HG02642 (cell line): Measurements from ENCODE around the gene SNRPN.
"Not testable (repeated sequence)": the region's sequence is repeated elsewhere in the genome, so short reads cannot be mapped to it uniquely, and the experiment has no call there.

Experiments
- ATAC-seq: cut with Tn5 transposase; IDR thresholded peaks from one replicate; pipeline ENCODE4 v1.9.1; 2021; ENCODE audit warnings: mild to moderate bottlenecking; ENCODE audit not compliant: unreplicated experiment, poor library complexity

Gene SNRPN

DNA sequence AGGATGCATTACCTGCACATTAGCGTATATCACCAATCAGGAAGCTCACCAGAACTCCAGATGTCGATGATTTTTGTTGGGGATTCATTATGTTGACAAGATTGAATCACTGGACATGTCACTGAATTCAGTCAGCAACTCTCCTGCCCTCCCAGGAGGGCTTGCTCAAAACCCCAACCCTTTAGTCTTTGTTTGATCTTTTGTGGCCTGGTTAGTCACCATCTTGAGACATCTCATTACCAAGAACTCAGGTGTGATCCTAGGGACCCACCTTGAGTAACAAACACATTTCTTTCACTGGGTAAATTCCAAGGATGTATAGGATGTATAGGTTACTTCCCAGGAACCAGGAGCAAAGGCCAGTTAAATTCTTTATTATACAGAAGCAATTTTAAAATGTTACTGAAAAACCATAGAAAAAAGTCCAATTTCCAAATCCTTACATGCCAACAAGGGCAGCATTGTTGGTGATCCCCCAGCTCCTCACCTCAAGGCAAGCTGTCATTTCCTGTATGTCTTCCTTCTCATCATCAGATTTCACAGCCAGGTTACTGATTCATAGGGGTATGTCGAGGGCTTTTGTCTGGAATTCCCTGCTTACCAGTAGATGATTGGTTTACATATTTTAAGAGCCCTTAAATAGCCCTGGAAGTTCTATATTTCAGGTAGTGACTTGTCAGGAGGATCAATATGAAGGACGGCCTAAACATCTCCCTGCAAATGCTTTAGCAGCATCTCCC lies 11.7 kb downstream of the SNRPN start:
- no peak for ATAC-seq

DNA sequence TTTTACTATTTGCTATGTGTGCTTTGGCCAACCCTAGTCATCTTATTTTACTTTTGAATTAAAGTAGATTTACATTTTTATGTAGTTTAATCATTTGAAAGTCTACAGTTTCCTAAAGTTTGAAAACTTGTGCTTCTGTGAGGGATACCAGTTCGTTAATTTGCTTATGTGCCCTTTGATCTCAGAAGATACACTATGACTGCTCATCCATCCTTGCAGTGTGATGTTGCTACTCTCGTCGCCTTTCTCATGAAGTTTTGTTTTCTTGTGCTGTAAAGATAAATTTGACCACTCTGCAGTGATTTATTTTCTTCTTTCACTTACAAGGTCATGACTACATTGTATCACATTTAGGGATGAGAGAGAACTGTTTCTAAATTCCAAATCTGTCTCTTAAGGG lies 16.3 kb downstream of the SNRPN start:
- no peak for ATAC-seq

DNA sequence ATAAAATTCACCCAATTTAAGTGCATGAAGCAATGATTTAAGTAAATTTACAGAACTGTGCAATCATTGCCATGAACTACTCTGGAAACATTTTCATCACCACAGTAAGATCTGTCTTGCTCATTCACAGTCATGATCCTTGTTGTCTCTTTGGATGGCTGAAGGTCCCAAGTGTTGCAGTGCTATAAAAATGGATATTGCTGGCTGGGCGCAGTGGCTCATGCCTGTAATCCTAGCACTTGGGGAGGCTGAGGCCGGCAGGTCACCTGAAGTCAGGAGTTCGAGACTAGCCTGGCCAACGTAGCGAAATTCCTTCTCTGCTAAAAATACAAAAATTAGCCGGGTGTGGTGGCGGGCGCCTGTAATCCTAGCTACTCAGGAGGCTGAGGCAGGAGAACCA lies 17.0 kb downstream of the SNRPN start:
- no peak for ATAC-seq

DNA sequence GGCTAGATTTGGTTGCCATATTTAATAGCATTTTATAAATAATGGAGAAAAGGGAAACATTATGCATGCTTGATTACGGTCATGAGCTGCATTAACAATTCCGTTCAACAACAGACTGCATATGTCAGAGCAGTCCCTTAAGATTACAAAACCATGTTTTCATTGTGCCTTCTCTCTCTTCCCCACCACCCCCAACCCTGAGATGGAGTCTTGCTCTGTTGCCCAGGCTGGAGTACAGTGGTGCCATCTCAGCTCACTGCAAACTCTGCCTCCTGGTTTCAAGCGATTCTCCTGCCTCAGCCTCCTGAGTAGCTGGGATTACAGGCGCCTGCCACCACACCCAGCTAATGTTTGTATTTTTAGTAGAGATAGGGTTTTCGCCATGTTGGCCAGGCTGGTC lies 17.9 kb downstream of the SNRPN start:
- not testable (repeated sequence) for ATAC-seq

DNA sequence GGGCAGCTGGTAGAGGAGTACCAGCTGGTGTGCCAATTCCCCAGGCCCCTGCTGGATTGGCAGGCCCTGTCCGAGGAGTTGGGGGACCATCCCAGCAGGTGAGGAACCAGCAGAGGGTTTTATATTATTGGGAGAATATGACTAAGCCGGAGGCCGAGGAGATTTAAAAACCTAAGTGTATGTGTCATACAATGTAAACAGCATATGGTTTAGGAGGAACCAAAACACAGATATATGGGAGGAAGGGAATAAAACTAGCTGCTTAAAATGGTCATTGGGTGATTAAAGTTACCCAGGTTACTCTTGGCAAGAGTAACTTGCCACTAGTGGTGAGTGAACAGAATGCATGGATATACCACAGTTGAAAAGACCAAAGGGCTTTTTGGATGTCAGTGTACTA lies 22.1 kb downstream of the SNRPN start:
- no peak for ATAC-seq

DNA sequence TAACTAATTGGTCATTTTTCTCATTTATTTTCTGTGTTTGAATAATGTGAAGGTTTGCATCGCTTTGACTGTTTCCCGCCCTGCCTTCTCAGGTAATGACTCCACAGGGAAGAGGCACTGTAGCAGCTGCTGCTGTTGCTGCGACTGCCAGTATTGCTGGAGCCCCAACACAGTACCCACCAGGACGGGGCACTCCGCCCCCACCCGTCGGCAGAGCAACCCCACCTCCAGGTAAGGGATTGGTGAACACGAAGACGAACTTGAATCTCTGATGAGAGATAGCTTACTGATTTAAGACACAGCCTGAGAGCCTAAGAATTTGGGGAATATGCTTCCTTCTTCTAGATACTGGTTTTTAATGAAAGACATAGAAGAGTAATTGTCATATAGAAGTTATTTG lies 22.9 kb downstream of the SNRPN start:
- ATAC-seq, result no peak

DNA sequence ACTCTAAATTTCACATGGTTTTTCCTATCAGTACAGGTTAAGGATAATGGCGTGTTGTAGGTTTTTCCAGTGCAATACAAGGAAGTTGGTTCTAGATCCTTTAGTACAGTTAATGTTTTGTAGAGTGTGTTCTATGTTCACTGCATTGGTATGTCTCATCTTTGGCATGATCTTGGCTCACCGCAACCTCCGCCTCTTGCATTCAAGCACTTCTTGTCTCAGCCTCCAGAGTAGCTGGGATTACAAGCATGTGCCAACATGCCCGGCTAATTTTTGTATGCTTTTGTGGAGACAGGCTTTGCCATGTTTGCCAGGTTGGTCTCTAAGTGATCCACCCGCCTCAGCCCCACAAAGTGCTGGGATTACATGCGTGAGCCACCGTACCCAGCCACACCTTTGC lies 30.4 kb downstream of the SNRPN start:
- ATAC-seq, result no peak

DNA sequence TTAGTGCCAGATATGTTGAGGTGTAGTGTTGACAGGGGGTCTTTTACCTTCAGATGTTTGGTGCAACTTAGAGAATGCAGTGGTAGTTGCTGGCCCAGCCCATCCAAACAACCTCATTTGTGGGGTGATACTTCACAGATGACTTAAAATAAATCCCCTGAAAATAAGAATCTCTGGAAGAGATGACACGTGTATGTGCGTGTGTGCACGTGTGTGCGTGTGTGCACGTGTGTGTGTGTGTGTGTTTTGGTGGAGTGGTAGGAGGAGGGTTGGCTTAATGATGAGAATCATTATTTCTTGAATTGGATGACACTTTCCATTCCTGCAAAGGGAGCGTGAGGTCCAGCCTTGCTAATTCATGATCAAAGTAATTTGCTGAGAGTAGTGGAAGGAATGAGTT lies 31.9 kb downstream of the SNRPN start:
- ATAC-seq, result no peak

DNA sequence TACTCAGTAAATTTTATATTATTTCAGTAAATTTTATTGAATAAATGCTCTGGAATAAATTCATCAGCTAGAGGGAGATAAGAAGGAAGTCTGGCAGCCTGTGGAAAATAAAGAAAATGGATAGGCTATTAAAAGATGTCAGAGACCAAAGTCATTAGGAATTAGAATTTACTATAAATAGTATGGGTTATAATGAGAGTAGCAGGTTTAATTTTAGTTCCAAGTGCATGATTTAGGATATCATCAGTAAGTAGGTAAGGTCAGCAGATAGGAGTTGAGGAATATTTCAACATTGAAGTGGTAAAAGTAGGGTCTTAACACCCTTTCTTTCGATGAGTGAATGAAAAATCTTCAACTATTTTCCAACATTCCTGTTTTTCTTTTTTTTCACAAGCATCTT lies 64.6 kb downstream of the SNRPN start:
- ATAC-seq, result no peak

DNA sequence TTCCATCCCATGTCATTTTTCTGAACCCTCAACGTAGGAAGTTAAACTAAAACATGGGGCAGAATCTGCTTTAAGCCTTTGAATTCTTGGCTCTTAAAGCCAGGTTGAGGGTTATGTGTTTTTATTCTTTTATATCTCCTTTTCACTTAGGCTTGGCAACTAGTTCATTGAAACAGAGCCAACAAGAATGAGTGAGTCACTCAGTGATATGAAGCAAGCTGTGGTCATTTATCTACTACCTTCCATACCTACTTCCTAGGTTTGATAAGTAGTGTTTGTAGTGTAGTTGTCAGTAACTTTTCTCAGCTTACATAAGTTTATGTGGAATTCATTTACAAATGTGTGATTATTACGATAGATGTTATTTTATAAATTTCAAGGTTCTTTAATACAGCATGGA lies 67.4 kb downstream of the SNRPN start:
- no peak for ATAC-seq
